Rectal smooth muscle tissue (tissue), 1 donor: ENCODE results near the gene NRXN2.

Experiments used
- H3K27ac ChIP-seq: one replicate; pipeline ENCODE4 v1.7.0; 2013; ENCODE audit warnings: low read depth, low read length, inconsistent platforms
- H3K27me3 ChIP-seq: one replicate; pipeline ENCODE4 v1.7.0; 2013; ENCODE audit warnings: low read length; ENCODE audit not compliant: control insufficient read depth, insufficient read depth
- H3K36me3 ChIP-seq: one replicate; pipeline ENCODE4 v1.7.0; 2013; ENCODE audit warnings: low read length; ENCODE audit not compliant: control insufficient read depth, insufficient read depth
- H3K4me1 ChIP-seq: one replicate; pipeline ENCODE4 v1.7.0; 2013; ENCODE audit warnings: low read length; ENCODE audit not compliant: control insufficient read depth, insufficient read depth
- H3K4me3 ChIP-seq: one replicate; pipeline ENCODE4 v1.7.0; 2013; ENCODE audit warnings: low read length
- H3K9ac ChIP-seq: one replicate; pipeline ENCODE4 v1.7.0; 2013; ENCODE audit warnings: low read length

The NRXN2 gene

GRCh38 chr11:64650923-64651523, 72.0 kb downstream of the NRXN2 start:
- H3K36me3 ChIP-seq, result no peaks in the 10 kb centered on the region
- no peak overlapping the region for H3K4me3 ChIP-seq
- no peaks in the 10 kb centered on the region for H3K27me3 ChIP-seq
- peaks cover 5% of the 10 kb centered on the region for H3K4me1 ChIP-seq
- no peak overlapping the region for H3K9ac ChIP-seq
- H3K27ac ChIP-seq, result no peak overlapping the region

- Histone ChIP-seq H3K36me3 (no peaks in the 10 kb centered on the region), H3K27ac (no peak overlapping the region), H3K4me1 (peaks cover 5% of the 10 kb centered on the region), H3K9ac (no peak overlapping the region), H3K27me3 (peaks cover 2% of the 10 kb centered on the region), H3K4me3 (no peak overlapping the region)
These were observed 73.7 kb downstream of the NRXN2 start for GRCh38 chr11:64649291-64649697.

- Histone ChIP-seq H3K27ac (no peak overlapping the region), H3K36me3 (no peaks in the 10 kb centered on the region), H3K9ac (no peak overlapping the region), H3K4me3 (no peak overlapping the region), H3K27me3 (peaks cover 2% of the 10 kb centered on the region), H3K4me1 (peaks cover 9% of the 10 kb centered on the region)
These were observed 74.4 kb downstream of the NRXN2 start for GRCh38 chr11:64648551-64648950.

GRCh38 chr11:64647019-64647779, 75.8 kb downstream of the NRXN2 start:
- H3K4me3 ChIP-seq, result no peak overlapping the region
- no peaks in the 10 kb centered on the region for H3K36me3 ChIP-seq
- peaks cover 5% of the 10 kb centered on the region for H3K27me3 ChIP-seq
- no peak overlapping the region for H3K27ac ChIP-seq
- no peak overlapping the region for H3K9ac ChIP-seq
- peaks cover 4% of the 10 kb centered on the region for H3K4me1 ChIP-seq

DNA sequence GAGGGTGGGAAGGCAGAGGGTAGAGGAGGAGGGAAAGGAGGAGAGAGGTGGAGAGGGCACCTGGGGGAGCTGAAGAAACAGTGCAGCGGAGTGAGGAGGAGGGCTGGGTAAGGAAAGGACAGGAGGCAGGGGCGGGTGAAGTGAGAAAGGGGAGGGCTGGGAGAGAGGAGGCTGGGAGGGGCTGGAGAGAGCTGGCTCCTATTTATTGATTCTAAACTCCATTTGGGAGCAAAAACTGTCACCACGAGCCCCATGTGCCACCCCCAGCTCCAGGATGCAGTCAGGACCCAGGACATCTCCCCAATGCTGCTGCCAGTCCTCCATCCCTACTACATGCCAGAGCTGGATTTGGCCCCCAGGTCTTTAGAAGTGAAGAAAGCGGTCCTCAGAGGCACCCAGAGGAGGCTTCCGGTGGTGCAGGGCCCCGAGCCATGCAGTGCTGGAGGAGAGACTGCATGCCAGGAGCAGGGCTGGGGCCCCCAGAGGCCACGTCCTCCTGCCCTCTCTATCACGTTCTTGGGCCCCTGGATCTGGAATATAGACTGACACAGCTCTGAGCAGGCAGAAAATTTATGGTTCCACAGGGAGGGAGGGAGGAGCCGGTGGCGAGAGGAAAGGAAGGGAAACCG, 78.2 kb downstream of the NRXN2 start:
- H3K4me3 ChIP-seq, result no peak overlapping the region
- H3K36me3 ChIP-seq, result no peaks in the 10 kb centered on the region
- peaks cover 4% of the 10 kb centered on the region for H3K4me1 ChIP-seq
- no peak overlapping the region for H3K9ac ChIP-seq
- peaks cover 11% of the 10 kb centered on the region for H3K27me3 ChIP-seq
- H3K27ac ChIP-seq, result no peak overlapping the region

- Histone ChIP-seq H3K27ac (no peak overlapping the region), H3K36me3 (no peaks in the 10 kb centered on the region), H3K4me3 (peak overlapping the region; percentile 33), H3K9ac (no peak overlapping the region), H3K4me1 (peaks cover 4% of the 10 kb centered on the region), H3K27me3 (peaks cover 11% of the 10 kb centered on the region)
These were observed 78.9 kb downstream of the NRXN2 start for GRCh38 chr11:64643920-64644646.

- Histone ChIP-seq H3K4me3 (peak overlapping the region; percentile 67), H3K27ac (peak overlapping the region; percentile 47), H3K36me3 (no peaks in the 10 kb centered on the region), H3K4me1 (peaks cover 4% of the 10 kb centered on the region), H3K9ac (no peak overlapping the region), H3K27me3 (peaks cover 11% of the 10 kb centered on the region)
These were observed 79.6 kb downstream of the NRXN2 start for GRCh38 chr11:64643256-64643881.

GRCh38 chr11:64642871-64643255, 80.1 kb downstream of the NRXN2 start:
- Histone ChIP-seq H3K27ac (peak overlapping the region; percentile 47), H3K9ac (no peak overlapping the region), H3K4me1 (peaks cover 4% of the 10 kb centered on the region), H3K27me3 (peaks cover 11% of the 10 kb centered on the region), H3K36me3 (no peaks in the 10 kb centered on the region), H3K4me3 (peak overlapping the region; percentile 67)

DNA sequence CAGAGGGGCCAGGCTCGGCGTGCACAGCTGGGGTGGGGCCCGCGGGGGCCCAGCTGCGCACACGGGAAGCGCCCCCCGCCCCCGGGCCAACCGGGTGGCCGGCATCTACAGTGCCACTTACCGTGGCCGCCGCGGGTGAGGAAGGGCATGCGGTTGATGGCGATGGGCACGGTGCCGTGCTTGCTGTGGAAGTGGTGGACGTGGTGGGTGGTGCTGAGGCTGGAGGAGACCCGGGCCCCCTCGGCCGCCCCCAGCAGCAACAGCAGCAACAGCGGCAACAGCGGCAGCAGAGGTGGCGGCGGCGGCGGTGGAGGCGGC, 80.6 kb downstream of the NRXN2 start:
- H3K4me1 ChIP-seq, result peaks cover 4% of the 10 kb centered on the region
- no peak overlapping the region for H3K9ac ChIP-seq
- peak overlapping the region; percentile 44 for H3K27ac ChIP-seq
- peaks cover 11% of the 10 kb centered on the region for H3K27me3 ChIP-seq
- H3K4me3 ChIP-seq, result peak overlapping the region; percentile 61
- no peaks in the 10 kb centered on the region for H3K36me3 ChIP-seq

GRCh38 chr11:64641596-64642417, 81.2 kb downstream of the NRXN2 start:
- Histone ChIP-seq H3K4me1 (peaks cover 4% of the 10 kb centered on the region), H3K27me3 (peaks cover 11% of the 10 kb centered on the region), H3K36me3 (no peaks in the 10 kb centered on the region), H3K9ac (no peak overlapping the region), H3K4me3 (peak overlapping the region; percentile 61), H3K27ac (peak overlapping the region; percentile 44)

GRCh38 chr11:64639885-64640284, 83.1 kb downstream of the NRXN2 start:
- peaks cover 9% of the 10 kb centered on the region for H3K27me3 ChIP-seq
- no peaks in the 10 kb centered on the region for H3K36me3 ChIP-seq
- no peak overlapping the region for H3K4me3 ChIP-seq
- H3K27ac ChIP-seq, result no peak overlapping the region
- H3K4me1 ChIP-seq, result peaks cover 4% of the 10 kb centered on the region
- no peak overlapping the region for H3K9ac ChIP-seq
